BJ (cell line): ENCODE measurements around the gene CES3. TPM values are rescaled to one million over a fixed set of nuclear protein-coding genes. Genes with fewer than 3 reads are reported as not detected.

Experiments
- CTCF ChIA-PET: fragments of 350-600 bp; formaldehyde crosslinking; extraction: SDS; loops from one replicate; lab custom pipeline; 2021; ENCODE audit warnings: antibody characterized with exemption, inconsistent platforms; lab: Yijun Ruan, JAX
- POLR2A ChIA-PET: fragments of 300-600 bp; sonication (Branson Sonifier 250); formaldehyde crosslinking; extraction: SDS; loops from one replicate; lab custom pipeline; 2021; ENCODE audit warnings: antibody characterized with exemption; lab: Charles Lee
- DNase-seq: peaks from one replicate; pipeline ENCODE4 v3.0.0-alpha.2; 2011; ENCODE audit warnings: low read depth
- H3K27me3 ChIP-seq: 2 replicates; pipeline ENCODE4 v1.6.0; 2011; ENCODE audit warnings: low read length; ENCODE audit not compliant: control insufficient read depth, insufficient read depth
- H3K36me3 ChIP-seq: 2 replicates; pipeline ENCODE4 v1.5.1; 2011; ENCODE audit warnings: low read length; ENCODE audit not compliant: control insufficient read depth, insufficient read depth
- H3K4me3 ChIP-seq: 2 replicates; pipeline ENCODE4 v1.5.1; 2011; ENCODE audit warnings: low read depth, mild to moderate bottlenecking, control low read depth, low read length
- CTCF ChIP-seq: IDR thresholded peaks from 2 replicates; pipeline ENCODE4 v1.5.1; 2011; ENCODE audit warnings: low read depth, mild to moderate bottlenecking, control low read depth, inconsistent platforms, low read length, moderate library complexity; ENCODE audit not compliant: insufficient read depth
- polyA plus RNA-seq: library from polyadenylated mRNA; depleted of rRNA; stranded (reverse); fragments of >200 nt; gene quantifications from 2 replicates; pipeline ENCODE4 v1.2.3, GENCODE V29; 2011

Gene CES3
- polyA plus RNA-seq, 1 experiment, result 0.13 TPM

- no peak for DNase-seq
- Histone ChIP-seq H3K4me3 (no peak overlapping the region), H3K27me3 (no peaks in the 10 kb centered on the region), H3K36me3 (no peaks in the 10 kb centered on the region)
- POLR2A ChIA-PET, result no interaction called here
- TF ChIP-seq CTCF, result no peak
- CTCF ChIA-PET, result interaction anchor here (1.2 to 9.2 kb wide), 6 partner anchors 86 to 170 kb away, joined by 3 to 118 read pairs (median 16); no protein-coding TSS in a partner anchor
Observed at GRCh38 chr16:67014634-67015312, 53.7 kb downstream of the CES3 start.

- Histone ChIP-seq H3K27me3 (no peaks in the 10 kb centered on the region), H3K4me3 (no peak overlapping the region), H3K36me3 (no peaks in the 10 kb centered on the region)
- ChIA-PET CTCF (interaction anchor here (1.2 to 9.2 kb wide), 3 partner anchors 85 to 170 kb away, joined by 4 to 118 read pairs (median 67); no protein-coding TSS in a partner anchor), POLR2A (no interaction called here)
- TF ChIP-seq CTCF, result no peak
- no peak for DNase-seq
Observed at GRCh38 chr16:67015313-67015731, 54.3 kb downstream of the CES3 start.

GRCh38 chr16:67016143-67016542 lies 55.1 kb downstream of the CES3 start:
- no peak for TF ChIP-seq CTCF
- H3K4me3 ChIP-seq, result no peak overlapping the region
- ChIA-PET CTCF (interaction anchor here (1.1 to 9.2 kb wide), 7 partner anchors 12 to 169 kb away, joined by 4 to 118 read pairs (median 23); partner anchors contain the start of genes B3GNT9, CBFB, FBXL8 and TRADD), POLR2A (no interaction called here)
- no peak for DNase-seq
- H3K27me3 ChIP-seq, result no peaks in the 10 kb centered on the region
- H3K36me3 ChIP-seq, result no peaks in the 10 kb centered on the region

- POLR2A ChIA-PET, result no interaction called here
- Histone ChIP-seq H3K4me3 (no peak overlapping the region), H3K27me3 (no peaks in the 10 kb centered on the region), H3K36me3 (no peaks in the 10 kb centered on the region)
- CTCF ChIA-PET, result interaction anchor here (0.5 to 9.2 kb wide), 16 partner anchors 8 to 169 kb away, joined by 3 to 118 read pairs (median 4); partner anchors contain the start of genes B3GNT9, CBFB, FBXL8 and TRADD
- no peak for DNase-seq
- no peak for TF ChIP-seq CTCF
Observed at GRCh38 chr16:67016681-67017420, 55.8 kb downstream of the CES3 start.

- ChIA-PET CTCF (interaction anchor here (0.5 to 9.2 kb wide), 23 partner anchors 8 to 173 kb away, joined by 3 to 118 read pairs (median 4); partner anchors contain the start of genes B3GNT9, CBFB, EXOC3L1 and FBXL8), POLR2A (interaction anchor here (0.5 to 1.0 kb wide), 2 partner anchors 129 to 161 kb away, joined by 3 to 15 read pairs; no protein-coding TSS in a partner anchor)
- Histone ChIP-seq H3K4me3 (no peak overlapping the region), H3K27me3 (no peaks in the 10 kb centered on the region), H3K36me3 (no peaks in the 10 kb centered on the region)
- TF ChIP-seq CTCF, result no peak
- no peak for DNase-seq
Observed at GRCh38 chr16:67017421-67017750, 56.3 kb downstream of the CES3 start.
